Measurements from ENCODE around the gene FBRSL1. TPM values are rescaled to one million over a fixed set of nuclear protein-coding genes. Genes with fewer than 3 reads are reported as not detected.
"Not testable (repeated sequence)": the region's sequence is repeated elsewhere in the genome, so short reads cannot be mapped to it uniquely, and the experiment has no call there.

FBRSL1 gene
- total RNA-seq, 1 experiment from 2014 or later = 124 TPM

- H3K36me3 ChIP-seq (ENCODE audit: control insufficient read depth in 1 of 2, insufficient read depth in 2 of 2, low read length in 2 of 2); H3K4me1 ChIP-seq (ENCODE audit: control insufficient read depth in 1 of 2, insufficient read depth in 2 of 2, low read length in 2 of 2); H3K4me3 ChIP-seq (replicated peaks in 1 of 2; ENCODE audit: low read depth in 1 of 2, low read length in 2 of 2); CTCF ChIA-PET; H3K9me2 ChIP-seq (ENCODE audit: insufficient read depth); H3K27ac ChIP-seq (ENCODE audit: low read depth, low read length); H3K9ac ChIP-seq (ENCODE audit: low read length); ATAC-seq; DNase-seq (ENCODE audit: low read depth, low spot score); intact Hi-C loops (cut with micrococcal nuclease); H3K4me2 ChIP-seq (ENCODE audit: low read length); H3K79me2 ChIP-seq (ENCODE audit: insufficient read depth, low read length); H3K9me3 ChIP-seq (ENCODE audit: control insufficient read depth in 1 of 2, insufficient read depth in 1 of 2, low read depth in 1 of 2, low read length in 2 of 2); H4K20me1 ChIP-seq (ENCODE audit: insufficient read depth); H3K27me3 ChIP-seq (ENCODE audit: insufficient read depth, low read length); H2AFZ ChIP-seq (ENCODE audit: low read depth, low read length, poor library complexity, severe bottlenecking); RAD21 ChIA-PET (ENCODE audit: low non-redundant PET in 1 of 2, low total read pairs in 2 of 2, uncharacterized antibody in 2 of 2, unreplicated experiment in 2 of 2); BruUV-seq (replicated peaks): not testable (repeated sequence)
- POLR2A ChIA-PET = interaction anchor here (0.7 kb wide), 1 partner anchor 346 kb away, joined by 3 read pairs; no protein-coding TSS in a partner anchor
Measured at GRCh38 chr12:132440420-132440819, 49.5 kb upstream of the FBRSL1 start.

- intact Hi-C loops (cut with micrococcal nuclease) = no loop called here
- POLR2A ChIA-PET = no interaction called here
- no peaks in the 10 kb centered on the region for H3K36me3 ChIP-seq (ENCODE audit: control insufficient read depth in 1 of 2, insufficient read depth in 2 of 2, low read length in 2 of 2)
- RAD21 ChIA-PET (ENCODE audit: low non-redundant PET in 1 of 2, low total read pairs in 2 of 2, uncharacterized antibody in 2 of 2, unreplicated experiment in 2 of 2) = no interaction called here
- H3K9ac ChIP-seq (ENCODE audit: low read length) = no peak overlapping the region
- peaks cover 0 to 13% of the 10 kb centered on the region in 2 experiments; a peak in 2 of 4 replicates for H3K4me1 ChIP-seq (ENCODE audit: control insufficient read depth in 1 of 2, insufficient read depth in 2 of 2, low read length in 2 of 2)
- H4K20me1 ChIP-seq (ENCODE audit: insufficient read depth) = no peaks in the 10 kb centered on the region
- no peak overlapping the region for H3K4me3 ChIP-seq (replicated peaks in 1 of 2; ENCODE audit: low read depth in 1 of 2, low read length in 2 of 2)
- no TSS peak for BruUV-seq (replicated peaks)
- H3K9me2 ChIP-seq (ENCODE audit: insufficient read depth) = no peaks in the 10 kb centered on the region
- no peak overlapping the region for H2AFZ ChIP-seq (ENCODE audit: low read depth, low read length, poor library complexity, severe bottlenecking)
- no peaks in the 10 kb centered on the region for H3K27me3 ChIP-seq (ENCODE audit: insufficient read depth, low read length)
- CTCF ChIA-PET = no interaction called here
- H3K27ac ChIP-seq (ENCODE audit: low read depth, low read length) = no peak overlapping the region
- DNase-seq (ENCODE audit: low read depth, low spot score) (no peak), ATAC-seq (no peak)
- no peak overlapping the region for H3K4me2 ChIP-seq (ENCODE audit: low read length)
- H3K9me3 ChIP-seq (ENCODE audit: control insufficient read depth in 1 of 2, insufficient read depth in 1 of 2, low read depth in 1 of 2, low read length in 2 of 2) = no peaks in the 10 kb centered on the region; a peak in 1 of 4 replicates
- no peaks in the 10 kb centered on the region for H3K79me2 ChIP-seq (ENCODE audit: insufficient read depth, low read length)
- TF ChIP-seq RAD21 (IDR thresholded peaks at IDR 0.05; ENCODE audit: low read depth) (no peak), JUND (IDR thresholded peaks at IDR 0.05) (no peak), POLR2AphosphoS5 (IDR thresholded peaks at IDR 0.05; ENCODE audit: low read depth, low read length) (no peak), CTCF (IDR thresholded peaks at IDR 0.05 in 2 of 3, conservative IDR thresholded peaks at IDR 0.05 in 1 of 3; ENCODE audit: borderline replicate concordance in 1 of 3, insufficient read depth in 1 of 3, low read depth in 2 of 3, low read length in 2 of 3) (no peak), CEBPB (IDR thresholded peaks at IDR 0.05; ENCODE audit: low read depth) (no peak), EGR1 (IDR thresholded peaks at IDR 0.05; ENCODE audit: low read depth) (no peak), CBX3 (IDR thresholded peaks at IDR 0.05; ENCODE audit: low read depth) (no peak), YY1 (IDR thresholded peaks at IDR 0.05; ENCODE audit: extremely low read depth, insufficient replicate concordance, low read depth, low read length) (no peak), ELF1 (IDR thresholded peaks at IDR 0.05; ENCODE audit: borderline replicate concordance, low read depth) (no peak), ZFX (IDR thresholded peaks at IDR 0.05) (no peak), SIN3A (IDR thresholded peaks at IDR 0.05; ENCODE audit: low read depth) (no peak), MAX (IDR thresholded peaks at IDR 0.05) (no peak), EZH2 (IDR thresholded peaks at IDR 0.05) (no peak), POLR2A (IDR thresholded peaks at IDR 0.05; ENCODE audit: borderline replicate concordance, extremely low read depth, insufficient read depth, insufficient read length) (no peak)
- TF ChIP-seq, protein P1, sequence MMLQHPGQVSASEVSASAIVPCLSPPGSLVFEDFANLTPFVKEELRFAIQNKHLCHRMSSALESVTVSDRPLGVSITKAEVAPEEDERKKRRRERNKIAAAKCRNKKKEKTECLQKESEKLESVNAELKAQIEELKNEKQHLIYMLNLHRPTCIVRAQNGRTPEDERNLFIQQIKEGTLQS (IDR thresholded peaks at IDR 0.05) = no peak
- TF ChIP-seq, protein P2, sequence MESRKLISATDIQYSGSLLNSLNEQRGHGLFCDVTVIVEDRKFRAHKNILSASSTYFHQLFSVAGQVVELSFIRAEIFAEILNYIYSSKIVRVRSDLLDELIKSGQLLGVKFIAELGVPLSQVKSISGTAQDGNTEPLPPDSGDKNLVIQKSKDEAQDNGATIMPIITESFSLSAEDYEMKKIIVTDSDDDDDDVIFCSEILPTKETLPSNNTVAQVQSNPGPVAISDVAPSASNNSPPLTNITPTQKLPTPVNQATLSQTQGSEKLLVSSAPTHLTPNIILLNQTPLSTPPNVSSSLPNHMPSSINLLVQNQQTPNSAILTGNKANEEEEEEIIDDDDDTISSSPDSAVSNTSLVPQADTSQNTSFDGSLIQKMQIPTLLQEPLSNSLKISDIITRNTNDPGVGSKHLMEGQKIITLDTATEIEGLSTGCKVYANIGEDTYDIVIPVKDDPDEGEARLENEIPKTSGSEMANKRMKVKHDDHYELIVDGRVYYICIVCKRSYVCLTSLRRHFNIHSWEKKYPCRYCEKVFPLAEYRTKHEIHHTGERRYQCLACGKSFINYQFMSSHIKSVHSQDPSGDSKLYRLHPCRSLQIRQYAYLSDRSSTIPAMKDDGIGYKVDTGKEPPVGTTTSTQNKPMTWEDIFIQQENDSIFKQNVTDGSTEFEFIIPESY (IDR thresholded peaks at IDR 0.05; ENCODE audit: extremely low read depth, insufficient replicate concordance, low read length) = no peak
Measured at GRCh38 chr12:132441871-132442863, 47.8 kb upstream of the FBRSL1 start.
